Gastrocnemius medialis (tissue), 4 donors: ENCODE measurements around the gene TCERG1L.

Experiments
- POLR2A ChIP-seq, 2 donors: fragments of 450-650 bp; IDR thresholded peaks; one replicate each; pipeline ENCODE4 v1.6.1; 2017; ENCODE audit warnings: antibody characterized with exemption in 2 of 2, mild to moderate bottlenecking in 2 of 2, moderate library complexity in 2 of 2
- TF ChIP-seq, protein P1 (sequence below), 5 experiments: fragments of 450-650 bp in 3 of 5; fragments of 200-600 bp in 2 of 5; sonication (generic) in 2 of 5; IDR thresholded peaks in 4 of 5; conservative IDR thresholded peaks in 1 of 5; 1 replicate in 4 of 5; 2 replicates in 1 of 5; pipeline ENCODE4 v1.5.1; 2016 to 2019; ENCODE audit warnings: antibody characterized with exemption in 5 of 5, mild to moderate bottlenecking in 3 of 5, moderate library complexity in 3 of 5

DNA sequence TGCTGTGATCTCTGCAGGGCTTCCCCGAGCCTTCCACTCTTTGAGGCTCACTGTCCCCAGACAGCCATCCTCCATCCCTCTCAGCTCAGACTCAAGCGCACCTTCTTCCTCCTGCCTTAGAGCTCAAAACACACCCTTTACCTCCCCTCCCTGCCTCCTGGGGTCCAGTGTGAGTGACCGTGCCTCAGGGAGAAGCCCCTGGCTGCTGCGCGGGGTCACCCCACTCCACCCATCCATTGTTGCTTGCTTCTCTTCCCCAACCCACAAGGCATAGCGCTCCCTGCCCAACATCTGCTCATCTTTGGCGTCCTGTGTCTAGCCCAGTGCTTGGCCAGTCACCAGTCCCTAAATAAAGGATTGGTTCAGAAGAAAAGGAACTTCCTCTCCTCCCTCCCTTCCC lies 170.3 kb downstream of the TCERG1L start:
- TF ChIP-seq, protein P1, sequence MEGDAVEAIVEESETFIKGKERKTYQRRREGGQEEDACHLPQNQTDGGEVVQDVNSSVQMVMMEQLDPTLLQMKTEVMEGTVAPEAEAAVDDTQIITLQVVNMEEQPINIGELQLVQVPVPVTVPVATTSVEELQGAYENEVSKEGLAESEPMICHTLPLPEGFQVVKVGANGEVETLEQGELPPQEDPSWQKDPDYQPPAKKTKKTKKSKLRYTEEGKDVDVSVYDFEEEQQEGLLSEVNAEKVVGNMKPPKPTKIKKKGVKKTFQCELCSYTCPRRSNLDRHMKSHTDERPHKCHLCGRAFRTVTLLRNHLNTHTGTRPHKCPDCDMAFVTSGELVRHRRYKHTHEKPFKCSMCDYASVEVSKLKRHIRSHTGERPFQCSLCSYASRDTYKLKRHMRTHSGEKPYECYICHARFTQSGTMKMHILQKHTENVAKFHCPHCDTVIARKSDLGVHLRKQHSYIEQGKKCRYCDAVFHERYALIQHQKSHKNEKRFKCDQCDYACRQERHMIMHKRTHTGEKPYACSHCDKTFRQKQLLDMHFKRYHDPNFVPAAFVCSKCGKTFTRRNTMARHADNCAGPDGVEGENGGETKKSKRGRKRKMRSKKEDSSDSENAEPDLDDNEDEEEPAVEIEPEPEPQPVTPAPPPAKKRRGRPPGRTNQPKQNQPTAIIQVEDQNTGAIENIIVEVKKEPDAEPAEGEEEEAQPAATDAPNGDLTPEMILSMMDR (IDR thresholded peaks at IDR 0.05 in 4 of 5, conservative IDR thresholded peaks at IDR 0.05 in 1 of 5), result no peak
- no peak for TF ChIP-seq POLR2A (IDR thresholded peaks at IDR 0.05)
